ENCODE measurements around the gene KIF22.

The KIF22 gene

GRCh38 chr16:29824589-29825144 is 34.1 kb downstream of the KIF22 start:
- Histone ChIP-seq H3K27ac (ENCODE audit: poor library complexity, severe bottlenecking) (peak overlapping the region; percentile 67), H3K9me3 (ENCODE audit: severe bottlenecking) (no peaks in the 10 kb centered on the region), H3K27me3 (ENCODE audit: insufficient read depth, poor library complexity, severe bottlenecking) (no peaks in the 10 kb centered on the region), H3K4me3 (ENCODE audit: severe bottlenecking) (no peak overlapping the region), H3K36me3 (ENCODE audit: low read depth) (peaks cover 13% of the 10 kb centered on the region), H3K4me1 (ENCODE audit: insufficient read depth, poor library complexity, severe bottlenecking) (peaks cover 26% of the 10 kb centered on the region)
- DNase-seq (ENCODE audit: low spot score) (no peak), ATAC-seq (ENCODE audit: low read depth) (0 out of 3 replicates have a peak, but pooled peaks have one; percentile 20)
- TF ChIP-seq, protein P1, sequence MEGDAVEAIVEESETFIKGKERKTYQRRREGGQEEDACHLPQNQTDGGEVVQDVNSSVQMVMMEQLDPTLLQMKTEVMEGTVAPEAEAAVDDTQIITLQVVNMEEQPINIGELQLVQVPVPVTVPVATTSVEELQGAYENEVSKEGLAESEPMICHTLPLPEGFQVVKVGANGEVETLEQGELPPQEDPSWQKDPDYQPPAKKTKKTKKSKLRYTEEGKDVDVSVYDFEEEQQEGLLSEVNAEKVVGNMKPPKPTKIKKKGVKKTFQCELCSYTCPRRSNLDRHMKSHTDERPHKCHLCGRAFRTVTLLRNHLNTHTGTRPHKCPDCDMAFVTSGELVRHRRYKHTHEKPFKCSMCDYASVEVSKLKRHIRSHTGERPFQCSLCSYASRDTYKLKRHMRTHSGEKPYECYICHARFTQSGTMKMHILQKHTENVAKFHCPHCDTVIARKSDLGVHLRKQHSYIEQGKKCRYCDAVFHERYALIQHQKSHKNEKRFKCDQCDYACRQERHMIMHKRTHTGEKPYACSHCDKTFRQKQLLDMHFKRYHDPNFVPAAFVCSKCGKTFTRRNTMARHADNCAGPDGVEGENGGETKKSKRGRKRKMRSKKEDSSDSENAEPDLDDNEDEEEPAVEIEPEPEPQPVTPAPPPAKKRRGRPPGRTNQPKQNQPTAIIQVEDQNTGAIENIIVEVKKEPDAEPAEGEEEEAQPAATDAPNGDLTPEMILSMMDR (IDR thresholded peaks at IDR 0.05; ENCODE audit: poor library complexity, severe bottlenecking) = no peak

- Histone ChIP-seq H3K4me1 (ENCODE audit: insufficient read depth, poor library complexity, severe bottlenecking) (peaks cover 22% of the 10 kb centered on the region), H3K36me3 (ENCODE audit: low read depth) (peaks cover 9% of the 10 kb centered on the region; the same call in 1 of the 2 replicates), H3K4me3 (ENCODE audit: severe bottlenecking) (no peak overlapping the region), H3K9me3 (ENCODE audit: severe bottlenecking) (no peaks in the 10 kb centered on the region), H3K27me3 (ENCODE audit: insufficient read depth, poor library complexity, severe bottlenecking) (no peaks in the 10 kb centered on the region), H3K27ac (ENCODE audit: poor library complexity, severe bottlenecking) (peak overlapping the region; percentile 67)
- peak; percentile 11; the same call in 2 of the 3 replicates for ATAC-seq (ENCODE audit: low read depth)
- TF ChIP-seq, protein P1 (IDR thresholded peaks at IDR 0.05; ENCODE audit: poor library complexity, severe bottlenecking) = no peak
- no peak for DNase-seq (ENCODE audit: low spot score)
Measured at GRCh38 chr16:29825145-29826044, 34.8 kb downstream of the KIF22 start.

GRCh38 chr16:29826342-29826695 is 35.8 kb downstream of the KIF22 start:
- peaks cover 22% of the 10 kb centered on the region for H3K4me1 ChIP-seq (ENCODE audit: insufficient read depth, poor library complexity, severe bottlenecking)
- H3K9me3 ChIP-seq (ENCODE audit: severe bottlenecking) = no peaks in the 10 kb centered on the region
- no peak for ATAC-seq (ENCODE audit: low read depth)
- peaks cover 9% of the 10 kb centered on the region for H3K36me3 ChIP-seq (ENCODE audit: low read depth)
- no peak overlapping the region for H3K27ac ChIP-seq (ENCODE audit: poor library complexity, severe bottlenecking)
- no peaks in the 10 kb centered on the region for H3K27me3 ChIP-seq (ENCODE audit: insufficient read depth, poor library complexity, severe bottlenecking)
- TF ChIP-seq, protein P1 (IDR thresholded peaks at IDR 0.05; ENCODE audit: poor library complexity, severe bottlenecking) = no peak
- no peak for DNase-seq (ENCODE audit: low spot score)
- H3K4me3 ChIP-seq (ENCODE audit: severe bottlenecking) = no peak overlapping the region

DNA sequence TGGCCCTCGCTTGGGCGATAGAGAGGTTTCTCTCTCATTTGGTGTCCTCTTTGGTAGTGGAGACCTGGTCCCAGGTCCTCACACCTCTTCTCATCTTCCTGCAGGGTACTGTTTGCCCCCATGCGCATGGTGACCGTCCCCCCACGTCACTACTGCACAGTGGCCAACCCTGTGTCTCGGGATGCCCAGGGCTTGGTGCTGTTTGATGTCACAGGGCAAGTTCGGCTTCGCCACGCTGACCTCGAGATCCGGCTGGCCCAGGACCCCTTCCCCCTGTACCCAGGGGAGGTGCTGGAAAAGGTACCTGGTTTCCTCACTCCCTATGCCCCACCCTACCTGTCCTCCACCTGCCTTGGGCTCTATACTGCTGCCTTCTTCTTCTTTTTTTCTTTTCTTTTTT is 40.2 kb downstream of the KIF22 start:
- Histone ChIP-seq H3K9me3 (ENCODE audit: severe bottlenecking) (no peaks in the 10 kb centered on the region), H3K4me3 (ENCODE audit: severe bottlenecking) (no peak overlapping the region), H3K27ac (ENCODE audit: poor library complexity, severe bottlenecking) (no peak overlapping the region), H3K27me3 (ENCODE audit: insufficient read depth, poor library complexity, severe bottlenecking) (no peaks in the 10 kb centered on the region), H3K4me1 (ENCODE audit: insufficient read depth, poor library complexity, severe bottlenecking) (no peaks in the 10 kb centered on the region), H3K36me3 (ENCODE audit: low read depth) (peaks cover 22% of the 10 kb centered on the region)
- ATAC-seq (ENCODE audit: low read depth) (no peak), DNase-seq (ENCODE audit: low spot score) (no peak)
- TF ChIP-seq, protein P1 (IDR thresholded peaks at IDR 0.05; ENCODE audit: poor library complexity, severe bottlenecking) = no peak

Measured in RWPE2 (cell line).